ENCODE measurements around the gene PTPRN2.

PTPRN2 gene

DNA sequence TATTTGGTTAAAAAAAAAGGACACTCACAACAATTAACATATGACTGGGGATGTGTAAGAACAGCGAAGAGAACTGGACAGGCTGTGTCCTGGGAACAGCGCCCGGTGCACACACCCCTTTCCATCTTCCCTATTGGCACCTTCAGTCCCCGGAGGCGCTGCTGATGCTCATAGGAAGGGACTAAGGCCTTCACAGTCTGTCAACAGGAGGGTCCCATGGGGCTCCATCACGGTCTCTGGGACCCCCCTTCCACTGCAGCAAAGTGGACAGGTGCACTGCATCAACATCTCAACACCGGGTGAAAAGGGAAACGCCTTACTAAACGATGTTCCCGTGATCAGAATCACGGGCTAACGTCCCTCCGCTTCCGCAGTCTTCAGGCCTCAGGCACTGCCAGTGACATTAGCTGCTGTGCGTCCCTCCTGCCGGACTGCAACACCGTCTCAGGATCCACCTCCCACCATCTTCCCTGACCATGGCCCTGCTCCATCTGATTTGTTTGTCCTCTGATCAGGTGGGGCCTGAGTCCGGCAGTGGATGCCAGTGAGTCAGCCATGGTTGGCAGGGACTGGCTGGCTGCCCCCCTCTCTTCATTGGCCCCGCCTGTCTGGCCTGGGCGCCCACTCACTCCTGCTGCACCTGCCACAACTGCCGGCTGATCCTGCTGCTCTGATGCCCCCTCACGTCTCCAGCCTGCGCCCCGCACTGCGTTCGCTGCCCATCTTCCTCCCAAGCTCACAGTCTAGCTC is 636.1 kb downstream of the PTPRN2 start:
- CTCF ChIA-PET: no interaction called here
- no peak overlapping the region for H3K4me3 ChIP-seq (ENCODE audit: low read depth, low read length)
- POLR2A ChIA-PET: no interaction called here
- DNase-seq (ENCODE audit: low read depth, low spot score): no peak
- TF ChIP-seq, protein P1, sequence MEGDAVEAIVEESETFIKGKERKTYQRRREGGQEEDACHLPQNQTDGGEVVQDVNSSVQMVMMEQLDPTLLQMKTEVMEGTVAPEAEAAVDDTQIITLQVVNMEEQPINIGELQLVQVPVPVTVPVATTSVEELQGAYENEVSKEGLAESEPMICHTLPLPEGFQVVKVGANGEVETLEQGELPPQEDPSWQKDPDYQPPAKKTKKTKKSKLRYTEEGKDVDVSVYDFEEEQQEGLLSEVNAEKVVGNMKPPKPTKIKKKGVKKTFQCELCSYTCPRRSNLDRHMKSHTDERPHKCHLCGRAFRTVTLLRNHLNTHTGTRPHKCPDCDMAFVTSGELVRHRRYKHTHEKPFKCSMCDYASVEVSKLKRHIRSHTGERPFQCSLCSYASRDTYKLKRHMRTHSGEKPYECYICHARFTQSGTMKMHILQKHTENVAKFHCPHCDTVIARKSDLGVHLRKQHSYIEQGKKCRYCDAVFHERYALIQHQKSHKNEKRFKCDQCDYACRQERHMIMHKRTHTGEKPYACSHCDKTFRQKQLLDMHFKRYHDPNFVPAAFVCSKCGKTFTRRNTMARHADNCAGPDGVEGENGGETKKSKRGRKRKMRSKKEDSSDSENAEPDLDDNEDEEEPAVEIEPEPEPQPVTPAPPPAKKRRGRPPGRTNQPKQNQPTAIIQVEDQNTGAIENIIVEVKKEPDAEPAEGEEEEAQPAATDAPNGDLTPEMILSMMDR (IDR thresholded peaks at IDR 0.05; ENCODE audit: insufficient read depth, low read length, missing control alignments): no peak

DNA sequence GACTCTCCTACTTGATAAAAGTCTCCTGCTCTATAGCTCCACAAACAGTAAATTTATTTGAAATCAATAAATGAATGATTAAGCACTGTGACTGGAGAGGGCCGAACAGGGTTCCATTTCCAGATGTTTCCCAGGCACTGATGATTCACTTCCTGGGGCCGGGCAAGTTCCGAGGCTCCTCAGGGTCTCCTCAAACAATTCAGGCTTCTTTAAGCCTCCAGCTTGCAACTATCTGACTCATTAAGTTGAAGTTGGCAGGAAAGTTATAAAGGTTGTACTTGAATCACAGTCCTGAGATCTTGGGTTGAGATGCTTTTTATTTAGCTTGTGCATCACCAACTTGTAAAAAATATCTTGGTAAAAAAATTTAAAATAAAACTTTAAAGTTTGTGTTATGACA is 637.9 kb downstream of the PTPRN2 start:
- ChIA-PET POLR2A (no interaction called here), CTCF (no interaction called here)
- no peak for DNase-seq (ENCODE audit: low read depth, low spot score)
- TF ChIP-seq, protein P1 (IDR thresholded peaks at IDR 0.05; ENCODE audit: insufficient read depth, low read length, missing control alignments): no peak
- no peak overlapping the region for H3K4me3 ChIP-seq (ENCODE audit: low read depth, low read length)

DNA sequence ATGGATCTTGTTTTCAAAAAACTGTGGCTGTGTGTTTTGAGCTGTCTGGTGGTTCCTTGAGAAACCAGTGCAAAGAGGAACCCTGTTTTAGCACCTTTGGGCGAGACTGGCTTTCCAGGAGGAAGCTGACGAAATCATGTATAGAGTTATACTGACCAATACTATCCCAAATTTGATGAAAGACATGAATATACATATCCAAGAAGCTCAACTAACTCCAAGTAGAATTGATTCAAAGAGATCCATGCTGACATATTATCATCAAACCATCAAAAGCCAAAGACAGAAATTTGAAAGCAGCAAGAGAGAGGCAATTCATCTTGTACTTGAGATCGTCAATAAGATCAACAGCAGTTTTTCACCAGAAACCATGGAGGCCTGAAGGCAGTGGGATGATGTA is 640.1 kb downstream of the PTPRN2 start:
- DNase-seq (ENCODE audit: low read depth, low spot score): no peak
- no peak overlapping the region for H3K4me3 ChIP-seq (ENCODE audit: low read depth, low read length)
- ChIA-PET POLR2A (no interaction called here), CTCF (no interaction called here)
- TF ChIP-seq, protein P1 (IDR thresholded peaks at IDR 0.05; ENCODE audit: insufficient read depth, low read length, missing control alignments): no peak

DNA sequence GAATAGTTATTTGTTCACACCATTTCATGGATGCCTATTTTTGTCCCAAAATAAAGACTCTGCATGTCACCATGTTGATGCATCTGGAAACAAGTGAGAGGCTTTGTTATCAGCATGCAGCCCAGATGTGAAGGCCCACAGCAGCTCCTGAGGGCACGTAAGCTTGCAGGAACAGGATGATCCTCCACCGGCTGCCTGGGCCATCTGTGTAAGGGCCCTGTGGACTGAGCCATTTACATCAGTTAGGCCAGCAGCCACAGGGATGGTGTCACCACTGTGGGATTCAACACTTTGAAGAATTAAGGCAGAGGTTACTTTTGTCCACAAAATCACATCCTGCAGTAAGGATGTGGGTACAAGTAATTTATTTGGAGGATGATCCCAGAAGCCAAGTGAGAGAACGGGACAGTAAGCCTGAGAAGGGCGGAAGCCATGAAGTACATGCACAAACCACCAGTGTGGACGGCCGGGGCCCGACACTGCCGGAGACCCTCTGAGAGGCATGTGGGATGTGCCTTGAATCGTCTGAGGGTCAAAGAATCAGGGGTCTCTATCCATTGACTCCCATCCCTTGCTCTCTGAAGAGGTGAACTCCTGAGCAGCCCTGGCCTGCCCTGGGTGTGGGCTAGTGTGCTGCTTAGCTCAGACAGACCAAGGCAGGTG is 641.1 kb downstream of the PTPRN2 start:
- CTCF ChIA-PET: no interaction called here
- POLR2A ChIA-PET: no interaction called here
- TF ChIP-seq, protein P1 (IDR thresholded peaks at IDR 0.05; ENCODE audit: insufficient read depth, low read length, missing control alignments): no peak
- no peak for DNase-seq (ENCODE audit: low read depth, low spot score)
- no peak overlapping the region for H3K4me3 ChIP-seq (ENCODE audit: low read depth, low read length)

DNA sequence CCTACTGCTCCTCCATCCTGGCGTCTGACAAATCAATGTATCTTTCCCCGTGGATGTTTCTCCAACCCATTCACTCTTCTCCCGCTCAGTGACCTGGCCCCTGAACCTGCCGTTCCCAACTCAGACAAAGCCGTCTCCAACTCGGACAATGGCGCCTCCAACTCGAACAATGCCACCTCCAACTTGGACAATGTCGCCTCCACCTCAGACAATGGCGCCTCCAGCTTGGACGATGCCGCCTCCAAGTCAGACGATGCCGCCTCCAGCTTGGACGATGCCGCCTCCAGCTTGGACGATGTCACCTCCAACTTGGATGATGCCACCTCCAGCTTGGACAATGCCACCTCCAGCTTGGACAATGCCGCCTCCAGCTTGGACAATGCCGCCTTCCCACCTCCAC is 642.2 kb downstream of the PTPRN2 start:
- DNase-seq (ENCODE audit: low read depth, low spot score): no peak
- no peak overlapping the region for H3K4me3 ChIP-seq (ENCODE audit: low read depth, low read length)
- CTCF ChIA-PET: no interaction called here
- TF ChIP-seq, protein P1 (IDR thresholded peaks at IDR 0.05; ENCODE audit: insufficient read depth, low read length, missing control alignments): no peak
- POLR2A ChIA-PET: no interaction called here

DNA sequence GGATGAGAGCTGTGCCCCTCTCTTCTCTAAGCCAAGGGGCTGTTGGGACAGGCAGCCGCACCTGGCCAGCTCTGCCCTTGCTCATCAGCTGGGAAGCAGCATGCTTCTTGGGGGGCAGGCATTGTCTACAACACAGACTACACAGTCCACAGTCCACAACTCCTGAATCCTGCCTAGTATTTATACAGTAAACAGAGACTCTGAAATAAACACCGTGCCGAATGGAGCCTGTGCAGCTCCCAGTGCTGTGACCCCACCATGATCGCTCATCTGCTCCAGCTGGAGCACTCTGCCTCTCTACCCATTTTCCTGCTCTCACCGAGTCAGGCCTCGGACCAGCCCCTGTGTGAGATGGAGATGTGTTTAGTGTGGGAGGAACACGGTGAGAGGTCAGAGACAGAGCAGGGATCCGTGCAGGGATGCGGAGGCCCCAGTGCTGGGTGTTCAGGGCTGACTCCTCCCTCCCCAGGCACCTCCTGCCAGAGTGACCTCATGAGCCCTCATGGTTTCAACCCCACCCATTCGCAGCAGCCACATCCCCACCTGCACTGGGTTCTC is 642.8 kb downstream of the PTPRN2 start:
- DNase-seq (ENCODE audit: low read depth, low spot score): no peak
- H3K4me3 ChIP-seq (ENCODE audit: low read depth, low read length): no peak overlapping the region
- CTCF ChIA-PET: no interaction called here
- POLR2A ChIA-PET: no interaction called here
- TF ChIP-seq, protein P1 (IDR thresholded peaks at IDR 0.05; ENCODE audit: insufficient read depth, low read length, missing control alignments): no peak

All from AG04449 (cell line).